Right renal cortex interstitium (tissue), 3 donors: ENCODE results near the gene NQO1. TPM values are rescaled to one million over a fixed set of nuclear protein-coding genes. Genes with fewer than 3 reads are reported as not detected.
"Not testable (repeated sequence)": the region's sequence is repeated elsewhere in the genome, so short reads cannot be mapped to it uniquely, and the experiment has no call there.

Experiments used
- DNase-seq, 3 donors: peaks; one replicate each; pipeline ENCODE4 v3.0.0-alpha.2; 2013; ENCODE audit warnings: low read depth in 3 of 3, low spot score in 2 of 3
- polyA plus RNA-seq, 3 donors: library from polyadenylated mRNA; unstranded; fragments of 120-200 nt; gene quantifications; one replicate each; pipeline ENCODE4 v1.2.1, GENCODE V29; 2013; ENCODE audit not compliant: insufficient read length in 3 of 3

Gene NQO1
- 10 to 100 TPM; 26.5 to 28.7 (median 28.1) TPM for polyA plus RNA-seq

GRCh38 chr16:69726313-69727060 is at the start of gene NQO1:
Gene NQO1, minus strand, starts transcription at chr16:69726560. Its CDS starts 121 bp downstream, at chr16:69726439.
- peak in 2 of 3 donors; percentile 69 to 77 for DNase-seq

GRCh38 chr16:69775563-69775962 is 49.2 kb upstream of the NQO1 start:
- DNase-seq: no peak

- no peak for DNase-seq
Observed at GRCh38 chr16:69773260-69773947, 47.0 kb upstream of the NQO1 start.

GRCh38 chr16:69771651-69771967 is 45.2 kb upstream of the NQO1 start:
- no peak for DNase-seq

- DNase-seq: no peak
Observed at GRCh38 chr16:69769404-69769803, 43.0 kb upstream of the NQO1 start.

GRCh38 chr16:69768666-69769065 is 42.3 kb upstream of the NQO1 start:
- DNase-seq: no peak

GRCh38 chr16:69767459-69768229 is 41.3 kb upstream of the NQO1 start:
- no peak for DNase-seq

- DNase-seq: no peak
Observed at GRCh38 chr16:69763599-69763942, 37.2 kb upstream of the NQO1 start.

GRCh38 chr16:69762814-69763598 is 36.6 kb upstream of the NQO1 start:
- no peak for DNase-seq

- DNase-seq: peak in 2 of 3 donors; percentile 57 to 71
Observed at GRCh38 chr16:69761983-69762813, 35.8 kb upstream of the NQO1 start, which contains the start of gene WWP2. Gene WWP2, plus strand, starts transcription at chr16:69762332. Its CDS starts 24,679 bp downstream, at chr16:69787011.

GRCh38 chr16:69757375-69757774 is 31.0 kb upstream of the NQO1 start:
- DNase-seq: not testable (repeated sequence)

- no peak for DNase-seq
Observed at GRCh38 chr16:69756705-69757104, 30.3 kb upstream of the NQO1 start.

GRCh38 chr16:69754469-69755310 is 28.3 kb upstream of the NQO1 start, which contains the start of gene NOB1:
Gene NOB1, minus strand, starts transcription at chr16:69754926. Its CDS starts 16 bp downstream, at chr16:69754910.
- DNase-seq: peak; percentile 92 to 94 (median 92)

GRCh38 chr16:69754143-69754468 is 27.7 kb upstream of the NQO1 start:
- DNase-seq: no peak

GRCh38 chr16:69748694-69749345 is 22.5 kb upstream of the NQO1 start:
- DNase-seq: no peak

- DNase-seq: no peak
Observed at GRCh38 chr16:69747115-69747514, 20.8 kb upstream of the NQO1 start.

- DNase-seq: no peak
Observed at GRCh38 chr16:69745959-69746358, 19.6 kb upstream of the NQO1 start.

- DNase-seq: no peak
Observed at GRCh38 chr16:69745232-69745612, 18.9 kb upstream of the NQO1 start.
